ENCODE measurements around the gene COG7.

The COG7 gene

DNA sequence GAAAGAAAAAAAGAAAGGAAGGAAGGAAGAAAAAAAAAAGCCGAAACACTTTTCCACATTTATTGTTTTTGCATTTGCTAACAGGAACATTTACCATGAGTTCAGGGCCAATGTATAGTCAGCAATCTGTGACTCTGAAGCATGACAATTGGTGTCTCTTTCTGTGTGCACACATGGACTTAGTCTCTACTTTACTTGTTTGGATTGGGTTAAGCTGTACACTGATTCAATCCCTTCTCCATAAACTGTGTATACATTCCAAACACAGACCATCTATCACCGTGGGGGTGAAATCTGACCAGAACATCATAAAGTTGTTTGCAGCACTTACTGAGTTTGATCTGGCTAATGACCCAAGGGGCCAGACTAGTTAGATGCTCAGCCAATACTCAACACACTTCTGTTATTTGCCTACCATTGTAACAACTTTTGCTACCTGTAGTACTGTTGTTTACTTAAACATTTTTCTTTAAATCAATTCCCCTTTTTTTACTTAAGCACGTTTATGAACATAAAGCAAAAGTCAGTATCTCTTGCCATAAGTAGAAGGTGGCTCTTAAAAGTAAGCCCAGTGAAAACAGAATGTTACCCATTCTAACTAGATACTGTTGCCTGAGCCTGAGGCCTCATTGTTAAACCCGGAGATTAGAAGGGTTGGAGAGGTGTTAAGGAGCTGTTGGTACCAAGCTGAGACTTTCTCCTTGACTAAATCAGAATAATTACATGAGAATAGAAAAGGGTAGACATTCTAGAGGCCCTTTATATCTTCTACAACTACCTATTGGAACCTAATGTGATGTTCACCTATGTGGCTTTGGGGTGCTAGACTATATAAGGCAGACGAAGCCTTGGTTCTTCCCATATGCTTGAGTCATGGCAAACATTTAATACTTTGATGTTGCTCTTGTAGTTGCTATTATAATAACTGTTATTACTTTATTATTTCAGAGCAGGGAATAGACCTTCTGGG, 109.1 kb downstream of the COG7 start:
- no peak overlapping the region for H3K4me2 ChIP-seq (ENCODE audit: low read length)
- no peaks in the 10 kb centered on the region for H3K9me3 ChIP-seq (ENCODE audit: insufficient read depth, low read length)
- no peak overlapping the region for H3K9ac ChIP-seq (ENCODE audit: low read length)
- no peaks in the 10 kb centered on the region for H4K20me1 ChIP-seq (ENCODE audit: insufficient read depth, low read length)
- H3K27me3 ChIP-seq (ENCODE audit: low read depth, low read length), result no peaks in the 10 kb centered on the region
- H3K79me2 ChIP-seq (ENCODE audit: low read length), result no peaks in the 10 kb centered on the region
- no peak overlapping the region for H2AFZ ChIP-seq (ENCODE audit: low read depth, low read length)
- H3K4me1 ChIP-seq (ENCODE audit: low read length), result peaks cover 27% of the 10 kb centered on the region
- no peak overlapping the region for H3K4me3 ChIP-seq (ENCODE audit: low read length)
- no peaks in the 10 kb centered on the region for H3K36me3 ChIP-seq (replicated peaks; ENCODE audit: low read depth, low read length)
- TF ChIP-seq, protein P1, sequence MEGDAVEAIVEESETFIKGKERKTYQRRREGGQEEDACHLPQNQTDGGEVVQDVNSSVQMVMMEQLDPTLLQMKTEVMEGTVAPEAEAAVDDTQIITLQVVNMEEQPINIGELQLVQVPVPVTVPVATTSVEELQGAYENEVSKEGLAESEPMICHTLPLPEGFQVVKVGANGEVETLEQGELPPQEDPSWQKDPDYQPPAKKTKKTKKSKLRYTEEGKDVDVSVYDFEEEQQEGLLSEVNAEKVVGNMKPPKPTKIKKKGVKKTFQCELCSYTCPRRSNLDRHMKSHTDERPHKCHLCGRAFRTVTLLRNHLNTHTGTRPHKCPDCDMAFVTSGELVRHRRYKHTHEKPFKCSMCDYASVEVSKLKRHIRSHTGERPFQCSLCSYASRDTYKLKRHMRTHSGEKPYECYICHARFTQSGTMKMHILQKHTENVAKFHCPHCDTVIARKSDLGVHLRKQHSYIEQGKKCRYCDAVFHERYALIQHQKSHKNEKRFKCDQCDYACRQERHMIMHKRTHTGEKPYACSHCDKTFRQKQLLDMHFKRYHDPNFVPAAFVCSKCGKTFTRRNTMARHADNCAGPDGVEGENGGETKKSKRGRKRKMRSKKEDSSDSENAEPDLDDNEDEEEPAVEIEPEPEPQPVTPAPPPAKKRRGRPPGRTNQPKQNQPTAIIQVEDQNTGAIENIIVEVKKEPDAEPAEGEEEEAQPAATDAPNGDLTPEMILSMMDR (IDR thresholded peaks at IDR 0.05; ENCODE audit: low read depth, low read length), result no peak
- no peak for TF ChIP-seq EZH2phosphoT487 (IDR thresholded peaks at IDR 0.05; ENCODE audit: low read depth)
- H3K27ac ChIP-seq (ENCODE audit: low read length), result no peak overlapping the region

DNA sequence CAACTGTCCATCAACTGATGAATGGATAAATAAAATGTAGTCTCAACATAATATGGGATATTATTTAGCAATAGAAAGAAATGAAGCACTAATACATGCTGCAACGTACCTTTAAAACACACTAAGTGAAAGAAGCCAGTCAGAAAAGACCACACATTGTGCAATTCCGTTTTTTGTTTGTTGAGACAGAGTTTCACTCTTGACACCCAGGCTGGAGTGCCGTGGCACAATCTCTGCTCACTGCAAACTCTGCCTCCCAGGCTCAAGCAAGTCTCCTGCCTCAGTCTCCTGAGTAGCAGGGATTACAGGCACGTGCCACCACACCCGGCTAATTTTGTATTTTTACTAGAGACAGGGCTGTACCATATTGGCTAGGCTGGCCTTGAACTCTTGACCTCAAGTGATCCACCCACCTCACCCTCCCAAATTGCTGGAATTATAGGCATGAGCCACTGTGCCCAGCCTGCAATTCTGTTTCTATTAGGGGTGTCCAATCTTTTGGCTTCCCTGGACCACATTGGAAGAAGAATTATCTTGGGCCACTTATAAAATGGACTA, 110.8 kb downstream of the COG7 start:
- H2AFZ ChIP-seq (ENCODE audit: low read depth, low read length), result 0 out of 2 replicates have a peak overlapping the region, but pooled peaks have one; percentile 54
- no peaks in the 10 kb centered on the region for H3K9me3 ChIP-seq (ENCODE audit: insufficient read depth, low read length)
- no peaks in the 10 kb centered on the region for H3K79me2 ChIP-seq (ENCODE audit: low read length)
- H3K4me3 ChIP-seq (ENCODE audit: low read length), result 0 out of 2 replicates have a peak overlapping the region, but pooled peaks have one; percentile 18
- no peak overlapping the region for H3K9ac ChIP-seq (ENCODE audit: low read length)
- H4K20me1 ChIP-seq (ENCODE audit: insufficient read depth, low read length), result no peaks in the 10 kb centered on the region
- peaks cover 39% of the 10 kb centered on the region for H3K4me1 ChIP-seq (ENCODE audit: low read length)
- no peaks in the 10 kb centered on the region for H3K27me3 ChIP-seq (ENCODE audit: low read depth, low read length)
- H3K27ac ChIP-seq (ENCODE audit: low read length), result no peak overlapping the region
- no peaks in the 10 kb centered on the region for H3K36me3 ChIP-seq (replicated peaks; ENCODE audit: low read depth, low read length)
- no peak for TF ChIP-seq EZH2phosphoT487 (IDR thresholded peaks at IDR 0.05; ENCODE audit: low read depth)
- TF ChIP-seq, protein P1 (IDR thresholded peaks at IDR 0.05; ENCODE audit: low read depth, low read length), result no peak
- H3K4me2 ChIP-seq (ENCODE audit: low read length), result peak overlapping the region; percentile 40

DNA sequence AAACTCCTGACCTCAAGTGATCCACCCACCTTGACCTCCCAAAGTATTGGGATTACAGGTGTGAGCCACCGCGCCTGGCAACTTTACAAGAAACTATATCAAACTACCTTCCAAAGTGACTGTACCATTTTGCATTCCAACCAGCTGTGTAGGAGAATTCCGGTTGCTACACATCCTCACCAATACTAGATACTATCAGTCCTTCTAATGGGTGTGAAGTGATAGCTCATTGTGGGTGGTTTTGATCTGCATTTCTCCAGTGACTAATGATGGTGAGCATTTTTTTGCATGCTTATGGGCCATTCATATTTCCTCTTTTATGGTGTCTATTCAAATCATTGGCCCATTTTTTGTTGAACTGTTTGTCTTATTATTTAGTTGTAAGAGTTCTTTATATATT, 113.2 kb downstream of the COG7 start:
- H3K4me3 ChIP-seq (ENCODE audit: low read length), result no peak overlapping the region

More for the DNA sequence above, 113.2 kb downstream of the COG7 start:
- Histone ChIP-seq H3K36me3 (replicated peaks; ENCODE audit: low read depth, low read length) (no peaks in the 10 kb centered on the region), H4K20me1 (ENCODE audit: insufficient read depth, low read length) (no peaks in the 10 kb centered on the region), H3K9ac (ENCODE audit: low read length) (no peak overlapping the region), H3K4me1 (ENCODE audit: low read length) (peaks cover 62% of the 10 kb centered on the region), H3K79me2 (ENCODE audit: low read length) (no peaks in the 10 kb centered on the region), H3K4me2 (ENCODE audit: low read length) (no peak overlapping the region), H3K27ac (ENCODE audit: low read length) (no peak overlapping the region), H3K27me3 (ENCODE audit: low read depth, low read length) (no peaks in the 10 kb centered on the region), H2AFZ (ENCODE audit: low read depth, low read length) (no peak overlapping the region), H3K9me3 (ENCODE audit: insufficient read depth, low read length) (no peaks in the 10 kb centered on the region)
- no peak for TF ChIP-seq EZH2phosphoT487 (IDR thresholded peaks at IDR 0.05; ENCODE audit: low read depth)
- TF ChIP-seq, protein P1 (IDR thresholded peaks at IDR 0.05; ENCODE audit: low read depth, low read length), result no peak
